Measurements from ENCODE around the gene PDP2. TPM values are rescaled to one million over a fixed set of nuclear protein-coding genes. Genes with fewer than 3 reads are reported as not detected.

PDP2 gene
- total and polyA plus RNA-seq, 2 donors (not counting 3 experiments of a cell fraction or from before 2014, with no cell fraction given), result 4.4 to 9.3 TPM

GRCh38 chr16:66923866-66924265, 43.6 kb downstream of the PDP2 start:
- no peaks in the 10 kb centered on the region for H3K9me1 ChIP-seq (replicated peaks; ENCODE audit: control insufficient read depth, extremely low read depth, insufficient read depth, low read length)
- no peak overlapping the region for H3K27ac ChIP-seq (ENCODE audit: insufficient read depth, low read depth, low read length)
- H3K27me3 ChIP-seq (ENCODE audit: control insufficient read depth in 2 of 2, insufficient read depth in 2 of 2, low read length in 2 of 2), result peaks cover 35 to 41% of the 10 kb centered on the region in 2 experiments
- FAIRE-seq, result no peak
- CTCF ChIA-PET, result interaction anchor here (0.9 to 1.1 kb wide), 2 partner anchors 13 to 28 kb away, joined by 5 to 6 read pairs; no protein-coding TSS in a partner anchor
- intact Hi-C loops (cut with micrococcal nuclease) (loop anchor here (1.0 kb wide), 1 partner anchor 29 kb away; no protein-coding TSS in a partner anchor), dilution Hi-C loops (cut with MboI; ENCODE audit: extremely low pct_ligation_motif_present, low sequenced_read_pairs) (no loop called here)
- H3K36me3 ChIP-seq (ENCODE audit: control insufficient read depth in 2 of 2, extremely low read depth in 1 of 2, insufficient read depth in 2 of 2, low read length in 2 of 2), result no peaks in the 10 kb centered on the region
- TF ChIP-seq MYC (IDR thresholded peaks at IDR 0.05; ENCODE audit: low read depth, low read length) (no peak), POLR2AphosphoS5 (IDR thresholded peaks at IDR 0.05; ENCODE audit: insufficient read depth, low read depth, low read length) (no peak), JUN (IDR thresholded peaks at IDR 0.05; ENCODE audit: borderline replicate concordance, insufficient read depth, insufficient read length, low read depth) (no peak), GATA2 (IDR thresholded peaks at IDR 0.05; ENCODE audit: insufficient read depth, insufficient read length, low read depth, low read length) (no peak), POLR2A (IDR thresholded peaks at IDR 0.05; ENCODE audit: low read depth, low read length) (no peak), MAX (IDR thresholded peaks at IDR 0.05; ENCODE audit: insufficient read depth, insufficient read length) (no peak), CTCF (IDR thresholded peaks at IDR 0.05; ENCODE audit: extremely low read depth in 1 of 2, insufficient read depth in 1 of 2, low read depth in 1 of 2, low read length in 2 of 2) (no peak), FOS (IDR thresholded peaks at IDR 0.05; ENCODE audit: borderline replicate concordance, insufficient read depth, low read length) (no peak), EZH2 (IDR thresholded peaks at IDR 0.05; ENCODE audit: borderline replicate concordance, low read depth, low read length, severe bottlenecking) (no peak)
- POLR2A ChIA-PET, result no interaction called here
- no peak overlapping the region for H3K4me2 ChIP-seq (ENCODE audit: insufficient read depth, low read length)
- no TSS peak for BruUV-seq (replicated peaks)
- H3K9me3 ChIP-seq (replicated peaks; ENCODE audit: control insufficient read depth, insufficient read depth, low read length), result no peaks in the 10 kb centered on the region
- H2AFZ ChIP-seq (ENCODE audit: low read depth, low read length), result no peak overlapping the region
- DNase-seq (ENCODE audit: low read depth, low spot score), result no peak
- H3K79me2 ChIP-seq (ENCODE audit: control insufficient read depth, insufficient read depth, low read length), result no peaks in the 10 kb centered on the region
- no peak overlapping the region for H3K9ac ChIP-seq (replicated peaks; ENCODE audit: extremely low read depth, insufficient read depth, low read length)
- no peak overlapping the region for H3K4me3 ChIP-seq (replicated peaks in 1 of 3; ENCODE audit: insufficient read depth in 1 of 3, low read depth in 1 of 3, low read length in 3 of 3)
- H4K20me1 ChIP-seq (replicated peaks; ENCODE audit: control insufficient read depth, extremely low read depth, insufficient read depth, low read length), result no peaks in the 10 kb centered on the region
- peaks cover 3% of the 10 kb centered on the region for H3K4me1 ChIP-seq (ENCODE audit: control insufficient read depth, extremely low read depth, insufficient read depth, low read length)
